HepG2 (cell line): ENCODE results near the gene SPATA25. TPM values are rescaled to one million over a fixed set of nuclear protein-coding genes. Genes with fewer than 3 reads are reported as not detected.

ENCODE experiments used
- CREB1 ChIP-seq, 2 experiments: fragments of 450-650 bp in 1 of 2; IDR thresholded peaks; 2 replicates each; pipeline ENCODE4 v1.6.1; 2016 to 2017; ENCODE audit warnings: control low read depth in 1 of 2, mild to moderate bottlenecking in 1 of 2, missing compliant biosample characterization in 1 of 2, missing genetic modification characterization in 1 of 2
- SATB2 ChIP-seq: sonication (generic); formaldehyde crosslinking; IDR thresholded peaks from 2 replicates; pipeline ENCODE4 v1.5.0; 2020; ENCODE audit warnings: missing genetic modification reagents
- SP140L ChIP-seq: sonication (generic); formaldehyde crosslinking; IDR thresholded peaks from 2 replicates; pipeline ENCODE4 v1.4.0; 2020; ENCODE audit warnings: missing genetic modification reagents, borderline replicate concordance
- TCF7L2 ChIP-seq: IDR thresholded peaks from 2 replicates; pipeline ENCODE4 v1.6.1; 2011; ENCODE audit warnings: mild to moderate bottlenecking, low read depth, low read length, moderate library complexity
- TGIF2 ChIP-seq: IDR thresholded peaks from 2 replicates; pipeline ENCODE4 v1.6.1; 2016; ENCODE audit warnings: control low read depth, missing compliant biosample characterization
- ZKSCAN8 ChIP-seq: IDR thresholded peaks from 2 replicates; pipeline ENCODE4 v1.6.1; 2016; ENCODE audit warnings: borderline replicate concordance, missing genetic modification reagents, missing compliant biosample characterization
- ZMYM2 ChIP-seq: sonication (generic); formaldehyde crosslinking; IDR thresholded peaks from 2 replicates; pipeline ENCODE4 v1.8.0; 2022; ENCODE audit warnings: mild to moderate bottlenecking, missing genetic modification reagents
- ZNF652 ChIP-seq: IDR thresholded peaks from 2 replicates; pipeline ENCODE4 v1.6.1; 2016; ENCODE audit warnings: low read depth, borderline replicate concordance
- ZNF670 ChIP-seq: sonication (generic); formaldehyde crosslinking; IDR thresholded peaks from 2 replicates; pipeline ENCODE4 v1.8.0; 2022; ENCODE audit warnings: mild to moderate bottlenecking, missing genetic modification reagents, borderline replicate concordance
- ZNF678 ChIP-seq: sonication (generic); formaldehyde crosslinking; IDR thresholded peaks from 2 replicates; pipeline ENCODE4 v1.4.0; 2020; ENCODE audit warnings: mild to moderate bottlenecking, missing genetic modification reagents
- ZNF782 ChIP-seq: sonication (generic); formaldehyde crosslinking; IDR thresholded peaks from 2 replicates; pipeline ENCODE4 v1.4.0; 2020; ENCODE audit warnings: missing genetic modification reagents, mild to moderate bottlenecking, borderline replicate concordance
- ZSCAN22 ChIP-seq: sonication (generic); formaldehyde crosslinking; IDR thresholded peaks from 2 replicates; pipeline ENCODE4 v1.4.0; 2020; ENCODE audit warnings: mild to moderate bottlenecking, missing genetic modification reagents
- polyA plus RNA-seq, 8 experiments: library from polyadenylated mRNA; depleted of rRNA in 3 of 8; stranded (reverse) in 7 of 8; unstranded in 1 of 8; fragments of >200 nt; fragmentation: Illumina TruSeq in 4 of 8; extraction: Trizol in 4 of 8; gene quantifications; 2 replicates each; pipeline versions ENCODE4 v1.2.1 to v1.2.3, GENCODE V29; 2011 to 2016; ENCODE audit warnings: low read depth in 4 of 8, missing spikeins in 1 of 8, mixed read lengths in 1 of 8; ENCODE audit not compliant: insufficient read depth in 1 of 8
- total RNA-seq, 5 experiments: library from RNA; depleted of rRNA; stranded (reverse); fragments of >200 nt; fragmentation: Illumina TruSeq; extraction: Trizol; gene quantifications; 2 replicates each; pipeline ENCODE4 v1.2.3, GENCODE V29; 2016; ENCODE audit warnings: low read depth in 1 of 5
- TF ChIP-seq, protein P1 (sequence below): sonication (generic); formaldehyde crosslinking; IDR thresholded peaks from 2 replicates; pipeline ENCODE4 v1.4.0; 2020; ENCODE audit warnings: mild to moderate bottlenecking, missing genetic modification reagents
- TF ChIP-seq, protein P2 (sequence below): sonication (generic); formaldehyde crosslinking; IDR thresholded peaks from 2 replicates; pipeline ENCODE4 v1.9.0; 2021; ENCODE audit warnings: missing genetic modification reagents, borderline replicate concordance
- TF ChIP-seq, protein P3 (sequence below): sonication (generic); formaldehyde crosslinking; IDR thresholded peaks from 2 replicates; pipeline ENCODE4 v1.9.0; 2021; ENCODE audit warnings: missing genetic modification reagents, borderline replicate concordance

SPATA25 gene
- total and polyA plus RNA-seq, 2 of the 13 experiments (the other 11 are each of a cell fraction or from before 2014, with no cell fraction given), result 4.8 to 7.6 TPM

DNA sequence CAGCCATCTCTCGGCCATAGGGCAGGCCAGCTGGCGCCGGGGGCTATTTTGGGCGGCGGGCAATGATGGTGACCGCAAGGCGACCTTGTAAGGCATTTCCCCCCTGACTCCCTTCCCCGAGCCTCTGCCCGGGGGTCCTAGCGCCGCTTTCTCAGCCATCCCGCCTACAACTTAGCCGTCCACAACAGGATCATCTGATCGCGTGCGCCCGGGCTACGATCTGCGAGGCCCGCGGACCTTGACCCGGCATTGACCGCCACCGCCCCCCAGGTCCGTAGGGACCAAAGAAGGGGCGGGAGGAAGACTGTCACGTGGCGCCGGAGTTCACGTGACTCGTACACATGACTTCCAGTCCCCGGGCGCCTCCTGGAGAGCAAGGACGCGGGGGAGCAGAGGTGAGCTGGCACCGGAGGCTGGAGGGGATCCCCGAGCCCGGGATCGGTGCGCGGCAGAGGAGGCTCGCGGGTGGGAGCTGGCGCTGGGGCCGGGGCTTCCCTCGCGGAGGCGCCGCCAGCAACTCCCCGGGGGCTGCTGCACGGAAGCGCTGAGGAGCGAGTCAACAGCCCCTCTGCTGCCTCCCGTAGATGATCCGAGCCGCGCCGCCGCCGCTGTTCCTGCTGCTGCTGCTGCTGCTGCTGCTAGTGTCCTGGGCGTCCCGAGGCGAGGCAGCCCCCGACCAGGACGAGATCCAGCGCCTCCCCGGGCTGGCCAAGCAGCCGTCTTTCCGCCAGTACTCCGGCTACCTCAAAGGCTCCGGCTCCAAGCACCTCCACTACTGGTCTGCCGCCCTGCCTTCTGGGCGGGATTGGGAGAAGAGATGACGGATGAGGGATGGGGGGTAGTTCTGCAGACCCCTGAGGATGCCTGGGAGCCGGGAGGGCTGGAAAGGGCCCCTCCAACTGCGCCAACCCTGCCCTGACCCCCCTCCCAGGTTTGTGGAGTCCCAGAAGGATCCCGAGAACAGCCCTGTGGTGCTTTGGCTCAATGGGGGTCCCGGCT is 3.9 kb upstream of the SPATA25 start, which contains the start of the genes CTSA and NEURL2 (continued):
- TF ChIP-seq, protein P1, sequence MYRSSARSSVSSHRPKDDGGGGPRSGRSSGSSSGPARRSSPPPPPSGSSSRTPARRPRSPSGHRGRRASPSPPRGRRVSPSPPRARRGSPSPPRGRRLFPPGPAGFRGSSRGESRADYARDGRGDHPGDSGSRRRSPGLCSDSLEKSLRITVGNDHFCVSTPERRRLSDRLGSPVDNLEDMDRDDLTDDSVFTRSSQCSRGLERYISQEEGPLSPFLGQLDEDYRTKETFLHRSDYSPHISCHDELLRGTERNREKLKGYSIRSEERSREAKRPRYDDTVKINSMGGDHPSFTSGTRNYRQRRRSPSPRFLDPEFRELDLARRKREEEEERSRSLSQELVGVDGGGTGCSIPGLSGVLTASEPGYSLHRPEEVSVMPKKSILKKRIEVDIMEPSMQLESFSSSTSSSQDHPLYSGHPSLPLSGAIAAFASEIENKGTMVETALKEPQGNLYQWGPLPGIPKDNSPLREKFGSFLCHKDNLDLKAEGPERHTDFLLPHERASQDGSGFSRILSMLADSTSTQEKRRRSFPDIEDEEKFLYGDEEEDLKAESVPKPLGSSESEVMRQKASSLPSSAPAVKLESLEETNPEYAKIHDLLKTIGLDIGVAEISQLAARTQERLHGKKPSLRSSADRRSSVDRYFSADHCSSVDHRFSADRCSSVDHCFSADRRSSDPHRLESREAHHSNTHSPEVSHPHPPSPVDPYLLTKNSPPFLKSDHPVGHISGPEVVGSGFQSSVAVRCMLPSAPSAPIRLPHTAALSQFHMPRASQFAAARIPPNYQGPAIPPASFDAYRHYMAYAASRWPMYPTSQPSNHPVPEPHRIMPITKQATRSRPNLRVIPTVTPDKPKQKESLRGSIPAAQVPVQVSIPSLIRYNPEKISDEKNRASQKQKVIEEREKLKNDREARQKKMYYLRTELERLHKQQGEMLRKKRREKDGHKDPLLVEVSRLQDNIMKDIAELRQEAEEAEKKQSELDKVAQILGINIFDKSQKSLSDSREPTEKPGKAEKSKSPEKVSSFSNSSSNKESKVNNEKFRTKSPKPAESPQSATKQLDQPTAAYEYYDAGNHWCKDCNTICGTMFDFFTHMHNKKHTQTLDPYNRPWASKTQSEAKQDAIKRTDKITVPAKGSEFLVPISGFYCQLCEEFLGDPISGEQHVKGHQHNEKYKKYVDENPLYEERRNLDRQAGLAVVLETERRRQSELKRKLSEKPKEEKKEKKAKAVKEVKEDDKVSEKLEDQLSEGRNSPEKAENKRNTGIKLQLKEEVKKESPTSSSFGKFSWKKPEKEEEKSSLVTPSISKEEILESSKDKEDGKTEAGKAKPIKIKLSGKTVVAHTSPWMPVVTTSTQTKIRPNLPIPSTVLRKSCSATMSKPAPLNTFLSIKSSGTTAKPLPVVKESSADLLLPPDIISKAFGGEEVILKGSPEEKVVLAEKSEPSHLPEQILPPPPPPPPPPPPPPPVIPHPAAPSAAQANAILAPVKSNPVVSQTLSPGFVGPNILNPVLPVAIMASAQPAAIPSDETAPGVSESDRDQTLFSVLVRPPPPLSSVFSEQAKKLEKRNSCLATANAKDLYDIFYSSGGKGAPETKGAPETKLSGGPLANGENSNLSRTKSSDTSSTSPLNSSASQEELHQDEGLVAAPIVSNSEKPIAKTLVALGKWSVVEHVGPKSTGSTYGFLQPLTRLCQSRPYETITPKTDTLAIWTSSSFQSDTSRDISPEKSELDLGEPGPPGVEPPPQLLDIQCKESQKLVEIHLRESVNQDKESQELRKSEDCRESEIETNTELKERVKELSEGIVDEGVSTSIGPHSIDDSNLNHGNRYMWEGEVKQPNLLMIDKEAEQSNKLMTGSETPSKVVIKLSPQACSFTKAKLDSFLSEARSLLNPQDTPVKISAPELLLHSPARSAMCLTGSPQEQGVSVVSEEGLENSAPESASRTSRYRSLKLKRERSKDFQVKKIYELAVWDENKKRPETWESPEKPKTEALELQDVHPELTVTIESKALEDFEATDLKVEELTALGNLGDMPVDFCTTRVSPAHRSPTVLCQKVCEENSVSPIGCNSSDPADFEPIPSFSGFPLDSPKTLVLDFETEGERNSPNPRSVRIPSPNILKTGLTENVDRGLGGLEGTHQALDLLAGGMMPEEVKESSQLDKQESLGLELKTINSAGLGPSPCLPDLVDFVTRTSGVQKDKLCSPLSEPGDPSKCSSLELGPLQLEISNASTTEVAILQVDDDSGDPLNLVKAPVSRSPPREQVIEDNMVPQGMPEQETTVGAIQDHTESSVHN, result peak; percentile 98
- TF ChIP-seq, protein P2, sequence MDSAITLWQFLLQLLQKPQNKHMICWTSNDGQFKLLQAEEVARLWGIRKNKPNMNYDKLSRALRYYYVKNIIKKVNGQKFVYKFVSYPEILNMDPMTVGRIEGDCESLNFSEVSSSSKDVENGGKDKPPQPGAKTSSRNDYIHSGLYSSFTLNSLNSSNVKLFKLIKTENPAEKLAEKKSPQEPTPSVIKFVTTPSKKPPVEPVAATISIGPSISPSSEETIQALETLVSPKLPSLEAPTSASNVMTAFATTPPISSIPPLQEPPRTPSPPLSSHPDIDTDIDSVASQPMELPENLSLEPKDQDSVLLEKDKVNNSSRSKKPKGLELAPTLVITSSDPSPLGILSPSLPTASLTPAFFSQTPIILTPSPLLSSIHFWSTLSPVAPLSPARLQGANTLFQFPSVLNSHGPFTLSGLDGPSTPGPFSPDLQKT (CRISPR knock-in tag), result peak; percentile 80; the same call in 1 of the 2 replicates
- TF ChIP-seq TCF7L2, result no peak
- TF ChIP-seq ZNF782 (CRISPR knock-in tag), result peak; percentile 98
- TF ChIP-seq SATB2 (CRISPR knock-in tag), result peak; percentile 93
- TF ChIP-seq ZMYM2, result peak; percentile 97
- peak; percentile 93; the same call in 1 of the 2 replicates for TF ChIP-seq SP140L (CRISPR knock-in tag)
- peak; percentile 99 for TF ChIP-seq TGIF2
- TF ChIP-seq, protein P3, sequence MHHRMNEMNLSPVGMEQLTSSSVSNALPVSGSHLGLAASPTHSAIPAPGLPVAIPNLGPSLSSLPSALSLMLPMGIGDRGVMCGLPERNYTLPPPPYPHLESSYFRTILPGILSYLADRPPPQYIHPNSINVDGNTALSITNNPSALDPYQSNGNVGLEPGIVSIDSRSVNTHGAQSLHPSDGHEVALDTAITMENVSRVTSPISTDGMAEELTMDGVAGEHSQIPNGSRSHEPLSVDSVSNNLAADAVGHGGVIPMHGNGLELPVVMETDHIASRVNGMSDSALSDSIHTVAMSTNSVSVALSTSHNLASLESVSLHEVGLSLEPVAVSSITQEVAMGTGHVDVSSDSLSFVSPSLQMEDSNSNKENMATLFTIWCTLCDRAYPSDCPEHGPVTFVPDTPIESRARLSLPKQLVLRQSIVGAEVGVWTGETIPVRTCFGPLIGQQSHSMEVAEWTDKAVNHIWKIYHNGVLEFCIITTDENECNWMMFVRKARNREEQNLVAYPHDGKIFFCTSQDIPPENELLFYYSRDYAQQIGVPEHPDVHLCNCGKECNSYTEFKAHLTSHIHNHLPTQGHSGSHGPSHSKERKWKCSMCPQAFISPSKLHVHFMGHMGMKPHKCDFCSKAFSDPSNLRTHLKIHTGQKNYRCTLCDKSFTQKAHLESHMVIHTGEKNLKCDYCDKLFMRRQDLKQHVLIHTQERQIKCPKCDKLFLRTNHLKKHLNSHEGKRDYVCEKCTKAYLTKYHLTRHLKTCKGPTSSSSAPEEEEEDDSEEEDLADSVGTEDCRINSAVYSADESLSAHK (CRISPR knock-in tag), result peak; percentile 26; the same call in 1 of the 2 replicates
- TF ChIP-seq ZNF670 (CRISPR knock-in tag), result 0 out of 2 replicates have a peak, but pooled peaks have one; percentile 82
- peak; percentile 78 for TF ChIP-seq CREB1 (IDR thresholded peaks at IDR 0.05)
- peak; percentile 49; the same call in 1 of the 2 replicates for TF ChIP-seq CREB1 (CRISPR knock-in tag; IDR thresholded peaks at IDR 0.05)
- TF ChIP-seq ZKSCAN8 (CRISPR knock-in tag), result peak; percentile 98
- TF ChIP-seq ZSCAN22 (CRISPR knock-in tag), result peak; percentile 79; the same call in 1 of the 2 replicates
- peak; percentile 41; the same call in 1 of the 2 replicates for TF ChIP-seq ZNF652 (CRISPR knock-in tag)
- TF ChIP-seq ZNF678 (CRISPR knock-in tag), result peak; percentile 80; the same call in 1 of the 2 replicates
